Measurements from ENCODE around the gene DPH1.
A peak's percentile ranks its signal among the peaks of the same experiment; 100 is the strongest.

The DPH1 gene

GRCh38 chr17:2062571-2063183 lies 32.7 kb downstream of the DPH1 start:
- Histone ChIP-seq H3K4me1 (no peaks in the 10 kb centered on the region), H3K27me3 (no peaks in the 10 kb centered on the region), H3K4me3 (ENCODE audit: low read depth, low read length) (no peak overlapping the region), H3K9me3 (no peaks in the 10 kb centered on the region), H3K36me3 (no peaks in the 10 kb centered on the region; the same call in 1 of the 2 replicates)
- no peak for DNase-seq
- no peak for TF ChIP-seq CTCF (IDR thresholded peaks at IDR 0.05; ENCODE audit: low read depth, low read length)

GRCh38 chr17:2063261-2064146 lies 33.6 kb downstream of the DPH1 start:
- no peaks in the 10 kb centered on the region for H3K9me3 ChIP-seq
- no peak overlapping the region for H3K4me3 ChIP-seq (ENCODE audit: low read depth, low read length)
- no peaks in the 10 kb centered on the region; the same call in 1 of the 2 replicates for H3K36me3 ChIP-seq
- peaks cover under 1% of the 10 kb centered on the region for H3K4me1 ChIP-seq
- DNase-seq = no peak
- H3K27me3 ChIP-seq = no peaks in the 10 kb centered on the region
- TF ChIP-seq CTCF (IDR thresholded peaks at IDR 0.05; ENCODE audit: low read depth, low read length) = no peak

GRCh38 chr17:2064147-2064489 lies 34.2 kb downstream of the DPH1 start:
- H3K27me3 ChIP-seq = no peaks in the 10 kb centered on the region
- H3K4me3 ChIP-seq (ENCODE audit: low read depth, low read length) = no peak overlapping the region
- DNase-seq = no peak
- no peak for TF ChIP-seq CTCF (IDR thresholded peaks at IDR 0.05; ENCODE audit: low read depth, low read length)
- H3K9me3 ChIP-seq = no peaks in the 10 kb centered on the region
- H3K36me3 ChIP-seq = no peaks in the 10 kb centered on the region; the same call in 1 of the 2 replicates
- H3K4me1 ChIP-seq = peaks cover 5% of the 10 kb centered on the region

- Histone ChIP-seq H3K9me3 (no peaks in the 10 kb centered on the region), H3K27me3 (no peaks in the 10 kb centered on the region), H3K36me3 (no peaks in the 10 kb centered on the region; the same call in 1 of the 2 replicates), H3K4me1 (peaks cover 5% of the 10 kb centered on the region), H3K4me3 (ENCODE audit: low read depth, low read length) (no peak overlapping the region)
- TF ChIP-seq CTCF (IDR thresholded peaks at IDR 0.05; ENCODE audit: low read depth, low read length) = no peak
- no peak for DNase-seq
Observed at GRCh38 chr17:2064520-2064971, 34.6 kb downstream of the DPH1 start.

GRCh38 chr17:2064980-2065785 lies 35.2 kb downstream of the DPH1 start:
- H3K9me3 ChIP-seq = no peaks in the 10 kb centered on the region
- H3K4me3 ChIP-seq (ENCODE audit: low read depth, low read length) = no peak overlapping the region
- peak; percentile 52 for DNase-seq
- H3K27me3 ChIP-seq = no peaks in the 10 kb centered on the region
- peak; percentile 21 for TF ChIP-seq CTCF (IDR thresholded peaks at IDR 0.05; ENCODE audit: low read depth, low read length)
- H3K36me3 ChIP-seq = no peaks in the 10 kb centered on the region; the same call in 1 of the 2 replicates
- H3K4me1 ChIP-seq = peaks cover 5% of the 10 kb centered on the region

Measured in BE2C (cell line).